ENCODE data around the gene RELL2.

RELL2 gene

DNA sequence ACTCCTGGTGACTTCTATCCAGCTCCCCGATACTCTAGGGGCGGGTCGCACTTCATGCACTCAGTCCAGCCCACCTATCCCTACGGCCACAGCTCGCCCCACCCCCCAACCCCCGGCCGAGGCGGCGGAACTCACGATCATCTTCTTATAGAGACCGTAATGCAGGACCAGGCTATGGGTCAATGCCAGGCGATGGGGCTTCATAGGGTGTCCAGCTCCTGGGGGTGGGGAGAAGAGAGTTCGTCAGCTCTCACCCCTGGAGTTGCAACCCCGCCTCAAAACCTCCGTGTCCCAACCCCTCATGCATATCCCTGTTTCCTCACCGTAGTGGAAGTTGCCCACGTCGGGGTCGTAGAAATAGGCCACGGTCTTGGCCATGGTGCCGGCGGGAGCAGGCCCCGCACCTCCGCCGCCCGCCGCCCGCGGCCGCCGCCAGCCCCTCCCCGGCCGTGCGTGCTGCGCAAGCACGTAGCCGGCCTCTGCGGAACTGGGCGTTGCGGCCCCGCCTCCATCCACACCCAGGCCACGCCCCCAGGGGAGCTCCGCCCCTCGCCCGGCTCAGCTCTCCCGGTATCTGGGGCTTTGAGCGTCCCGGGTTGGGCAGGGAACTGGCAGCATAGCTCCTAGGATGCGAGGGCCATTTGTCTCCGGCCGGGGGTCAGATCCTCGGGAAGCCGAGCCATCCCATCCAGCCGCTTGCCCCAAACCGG lies at the start of gene RELL2, which contains the start of gene HDAC3:
Gene RELL2 (plus strand): TSS at position 585 of the 710 bp plus-strand sequence. CDS start 1,229 bp downstream, outside the sequence.
Gene HDAC3 (minus strand): TSS at position 437 of the 710 bp plus-strand sequence. CDS start 59 bp downstream, at position 378.
- H2AFZ ChIP-seq (ENCODE audit: low read length): no peak within 1 kb of the TSS
- H3K27me3 ChIP-seq (ENCODE audit: insufficient read depth, low read length): no peaks in the 10 kb centered on the region
- no peaks in the 10 kb centered on the region for H3K9me3 ChIP-seq (ENCODE audit: low read length)
- no peaks in the 10 kb centered on the region for H3K9me2 ChIP-seq (ENCODE audit: low read depth, low read length)
- H4K20me1 ChIP-seq (ENCODE audit: insufficient read depth, low read length): no peaks in the 10 kb centered on the region
- peaks cover 32% of the 10 kb centered on the region for H3K79me2 ChIP-seq (ENCODE audit: insufficient read depth, low read length)
- peak within 1 kb of the TSS; percentile 93 for H3K4me2 ChIP-seq (ENCODE audit: low read length)
- TF ChIP-seq, protein P1, sequence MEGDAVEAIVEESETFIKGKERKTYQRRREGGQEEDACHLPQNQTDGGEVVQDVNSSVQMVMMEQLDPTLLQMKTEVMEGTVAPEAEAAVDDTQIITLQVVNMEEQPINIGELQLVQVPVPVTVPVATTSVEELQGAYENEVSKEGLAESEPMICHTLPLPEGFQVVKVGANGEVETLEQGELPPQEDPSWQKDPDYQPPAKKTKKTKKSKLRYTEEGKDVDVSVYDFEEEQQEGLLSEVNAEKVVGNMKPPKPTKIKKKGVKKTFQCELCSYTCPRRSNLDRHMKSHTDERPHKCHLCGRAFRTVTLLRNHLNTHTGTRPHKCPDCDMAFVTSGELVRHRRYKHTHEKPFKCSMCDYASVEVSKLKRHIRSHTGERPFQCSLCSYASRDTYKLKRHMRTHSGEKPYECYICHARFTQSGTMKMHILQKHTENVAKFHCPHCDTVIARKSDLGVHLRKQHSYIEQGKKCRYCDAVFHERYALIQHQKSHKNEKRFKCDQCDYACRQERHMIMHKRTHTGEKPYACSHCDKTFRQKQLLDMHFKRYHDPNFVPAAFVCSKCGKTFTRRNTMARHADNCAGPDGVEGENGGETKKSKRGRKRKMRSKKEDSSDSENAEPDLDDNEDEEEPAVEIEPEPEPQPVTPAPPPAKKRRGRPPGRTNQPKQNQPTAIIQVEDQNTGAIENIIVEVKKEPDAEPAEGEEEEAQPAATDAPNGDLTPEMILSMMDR (IDR thresholded peaks at IDR 0.05; ENCODE audit: low read length): no peak
- TF ChIP-seq EZH2 (IDR thresholded peaks at IDR 0.05; ENCODE audit: borderline replicate concordance, low read length): no peak
- H3K4me1 ChIP-seq (ENCODE audit: insufficient read depth, low read length, severe bottlenecking): peaks cover 35% of the 10 kb centered on the region
- H3K9ac ChIP-seq (ENCODE audit: low read length): peak within 1 kb of the TSS; percentile 90
- peak within 1 kb of the TSS; percentile 70 for H3K27ac ChIP-seq (ENCODE audit: low read depth, low read length, poor library complexity, severe bottlenecking)
- peaks cover 46% of the 10 kb centered on the region for H3K36me3 ChIP-seq (ENCODE audit: insufficient read depth, low read length)
- H3K4me3 ChIP-seq (ENCODE audit: low read depth, low read length, poor library complexity, severe bottlenecking): peak within 1 kb of the TSS; percentile 94
- H3F3A ChIP-seq (ENCODE audit: insufficient read depth, low read length): no peaks in the 10 kb centered on the region

DNA sequence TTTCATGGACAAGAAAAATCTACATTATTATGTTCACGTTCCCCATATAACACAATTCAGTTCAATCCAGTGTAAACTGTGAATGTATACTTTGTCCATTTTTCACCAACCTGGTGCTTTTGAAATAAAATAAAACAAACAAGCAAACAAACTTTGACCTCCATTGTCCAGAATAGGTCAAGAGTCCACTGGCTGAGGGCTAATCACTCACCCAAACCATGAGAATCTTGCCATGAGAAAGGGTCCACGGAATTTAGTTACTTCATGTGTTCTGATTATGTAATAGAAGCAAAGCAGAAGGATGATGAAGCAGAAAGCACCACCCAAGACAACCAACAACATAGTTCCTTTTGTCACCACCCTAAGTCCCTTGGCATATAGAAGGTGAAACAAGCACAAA lies 46.7 kb upstream of the RELL2 start:
- Histone ChIP-seq H3K4me3 (ENCODE audit: low read depth, low read length, poor library complexity, severe bottlenecking) (no peak overlapping the region), H3K27ac (ENCODE audit: low read depth, low read length, poor library complexity, severe bottlenecking) (no peak overlapping the region), H3F3A (ENCODE audit: insufficient read depth, low read length) (no peaks in the 10 kb centered on the region), H3K9me2 (ENCODE audit: low read depth, low read length) (no peaks in the 10 kb centered on the region), H3K36me3 (ENCODE audit: insufficient read depth, low read length) (peaks cover 20% of the 10 kb centered on the region), H3K9ac (ENCODE audit: low read length) (no peak overlapping the region), H3K4me1 (ENCODE audit: insufficient read depth, low read length, severe bottlenecking) (no peaks in the 10 kb centered on the region), H4K20me1 (ENCODE audit: insufficient read depth, low read length) (no peaks in the 10 kb centered on the region), H3K9me3 (ENCODE audit: low read length) (no peaks in the 10 kb centered on the region), H3K79me2 (ENCODE audit: insufficient read depth, low read length) (no peaks in the 10 kb centered on the region), H3K27me3 (ENCODE audit: insufficient read depth, low read length) (no peaks in the 10 kb centered on the region), H3K4me2 (ENCODE audit: low read length) (no peak overlapping the region), H2AFZ (ENCODE audit: low read length) (no peak overlapping the region)
- TF ChIP-seq, protein P1 (IDR thresholded peaks at IDR 0.05; ENCODE audit: low read length): no peak
- no peak for TF ChIP-seq EZH2 (IDR thresholded peaks at IDR 0.05; ENCODE audit: borderline replicate concordance, low read length)

GRCh38 chr5:141596867-141597266 lies 39.9 kb upstream of the RELL2 start:
- no peaks in the 10 kb centered on the region for H3K9me3 ChIP-seq (ENCODE audit: low read length)
- H3K4me3 ChIP-seq (ENCODE audit: low read depth, low read length, poor library complexity, severe bottlenecking): no peak overlapping the region
- no peaks in the 10 kb centered on the region for H3K9me2 ChIP-seq (ENCODE audit: low read depth, low read length)
- no peaks in the 10 kb centered on the region for H3K36me3 ChIP-seq (ENCODE audit: insufficient read depth, low read length)
- peaks cover 23% of the 10 kb centered on the region for H3K79me2 ChIP-seq (ENCODE audit: insufficient read depth, low read length)
- no peak overlapping the region for H3K27ac ChIP-seq (ENCODE audit: low read depth, low read length, poor library complexity, severe bottlenecking)
- no peak overlapping the region for H3K9ac ChIP-seq (ENCODE audit: low read length)
- no peak for TF ChIP-seq EZH2 (IDR thresholded peaks at IDR 0.05; ENCODE audit: borderline replicate concordance, low read length)
- TF ChIP-seq, protein P1 (IDR thresholded peaks at IDR 0.05; ENCODE audit: low read length): no peak
- H3K4me2 ChIP-seq (ENCODE audit: low read length): no peak overlapping the region
- no peaks in the 10 kb centered on the region for H4K20me1 ChIP-seq (ENCODE audit: insufficient read depth, low read length)
- H3F3A ChIP-seq (ENCODE audit: insufficient read depth, low read length): no peaks in the 10 kb centered on the region
- no peaks in the 10 kb centered on the region for H3K4me1 ChIP-seq (ENCODE audit: insufficient read depth, low read length, severe bottlenecking)
- no peaks in the 10 kb centered on the region for H3K27me3 ChIP-seq (ENCODE audit: insufficient read depth, low read length)
- H2AFZ ChIP-seq (ENCODE audit: low read length): no peak overlapping the region

All from OCI-LY1 (cell line).